C4-2B (cell line): Measurements from ENCODE around the gene MTO1.
"Not testable (repeated sequence)": the region's sequence is repeated elsewhere in the genome, so short reads cannot be mapped to it uniquely, and the experiment has no call there.

Source experiments
- H3K27ac ChIP-seq: fragments of 450-650 bp; 2 replicates; pipeline ENCODE4 v1.5.1; 2017
- CTCF ChIP-seq: fragments of 450-650 bp; conservative IDR thresholded peaks from 2 replicates; pipeline ENCODE4 v1.5.1; 2017; ENCODE audit warnings: mild to moderate bottlenecking
- ZFX ChIP-seq: fragments of 450-650 bp; IDR thresholded peaks from 2 replicates; pipeline ENCODE4 v1.6.1; 2017

Gene MTO1

GRCh38 chr6:73504160-73504559, 42.6 kb downstream of the MTO1 start:
- no peak overlapping the region for H3K27ac ChIP-seq
- TF ChIP-seq ZFX, result no peak
- TF ChIP-seq CTCF, result no peak

- TF ChIP-seq ZFX (no peak), CTCF (no peak)
- no peak overlapping the region for H3K27ac ChIP-seq
Observed at GRCh38 chr6:73505142-73505541, 43.6 kb downstream of the MTO1 start.

- not testable (repeated sequence) for H3K27ac ChIP-seq
Observed at GRCh38 chr6:73505705-73506104, 44.2 kb downstream of the MTO1 start.

GRCh38 chr6:73506246-73506645, 44.7 kb downstream of the MTO1 start:
- H3K27ac ChIP-seq, result no peak overlapping the region
- TF ChIP-seq CTCF, result no peak
- TF ChIP-seq ZFX, result no peak

- H3K27ac ChIP-seq, result no peak overlapping the region
- no peak for TF ChIP-seq CTCF
- no peak for TF ChIP-seq ZFX
Observed at GRCh38 chr6:73508776-73509175, 47.2 kb downstream of the MTO1 start.

- TF ChIP-seq CTCF (no peak), ZFX (no peak)
- no peak overlapping the region for H3K27ac ChIP-seq
Observed at GRCh38 chr6:73509851-73510250, 48.3 kb downstream of the MTO1 start.

- no peak overlapping the region for H3K27ac ChIP-seq
- TF ChIP-seq ZFX, result no peak
- no peak for TF ChIP-seq CTCF
Observed at GRCh38 chr6:73511796-73512195, 50.3 kb downstream of the MTO1 start.

- no peak overlapping the region for H3K27ac ChIP-seq
- no peak for TF ChIP-seq ZFX
- no peak for TF ChIP-seq CTCF
Observed at GRCh38 chr6:73513496-73513854, 51.9 kb downstream of the MTO1 start.
